NCI-H2107 treated with DMSO at 0.1 percent for 48 hours (cell line): ENCODE results near the gene ACACB.

Source experiments
- DNase-seq: peaks from one replicate; lab custom pipeline; 2025; ENCODE audit not compliant: unreplicated experiment; lab: John Stamatoyannopoulos, UW

ACACB gene

DNA sequence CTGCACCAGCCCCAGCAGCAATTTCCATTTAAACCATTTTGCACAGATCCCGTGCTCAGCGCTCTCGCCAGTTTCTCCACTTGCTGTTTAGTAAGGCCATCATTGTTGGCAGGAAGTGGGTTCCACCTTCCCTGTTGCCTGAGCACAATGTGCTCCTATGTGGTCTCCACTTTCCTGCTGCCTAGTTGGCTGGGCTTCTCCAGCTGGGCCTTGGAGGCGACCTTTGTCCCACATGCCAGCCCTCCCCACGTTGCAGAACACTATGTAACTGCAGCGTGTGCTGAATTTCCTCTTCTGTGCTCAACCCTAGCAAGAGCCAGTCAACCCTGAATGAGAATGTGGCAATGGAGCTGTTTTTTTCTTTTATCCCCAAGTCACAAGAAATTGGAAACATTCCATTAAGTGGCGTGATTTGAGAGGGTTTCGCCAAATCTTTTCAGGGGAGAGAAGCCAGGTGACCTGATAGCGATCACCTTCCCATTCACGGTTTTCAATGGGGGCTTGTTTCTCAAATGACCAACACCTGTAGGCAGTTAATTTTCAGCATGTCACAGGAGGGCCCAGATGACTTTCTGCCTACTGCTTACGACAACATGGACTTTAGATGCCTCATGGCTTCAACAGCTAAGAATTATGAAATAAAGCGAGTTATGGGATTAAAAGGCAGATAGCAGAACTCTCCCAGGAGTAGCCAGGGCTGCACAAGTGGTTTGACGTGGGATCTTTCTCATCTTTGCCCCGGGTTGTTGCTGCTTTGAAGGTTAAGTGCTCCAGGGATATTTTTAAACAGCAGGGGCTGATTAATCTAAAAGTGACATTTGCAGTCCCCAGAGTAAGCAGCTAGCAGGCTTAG lies at the start of gene ACACB:
TSS of gene ACACB (plus strand) at position 830 of the 853 bp plus-strand sequence. CDS start 22,819 bp downstream, outside the sequence.
- no peak for DNase-seq

DNA sequence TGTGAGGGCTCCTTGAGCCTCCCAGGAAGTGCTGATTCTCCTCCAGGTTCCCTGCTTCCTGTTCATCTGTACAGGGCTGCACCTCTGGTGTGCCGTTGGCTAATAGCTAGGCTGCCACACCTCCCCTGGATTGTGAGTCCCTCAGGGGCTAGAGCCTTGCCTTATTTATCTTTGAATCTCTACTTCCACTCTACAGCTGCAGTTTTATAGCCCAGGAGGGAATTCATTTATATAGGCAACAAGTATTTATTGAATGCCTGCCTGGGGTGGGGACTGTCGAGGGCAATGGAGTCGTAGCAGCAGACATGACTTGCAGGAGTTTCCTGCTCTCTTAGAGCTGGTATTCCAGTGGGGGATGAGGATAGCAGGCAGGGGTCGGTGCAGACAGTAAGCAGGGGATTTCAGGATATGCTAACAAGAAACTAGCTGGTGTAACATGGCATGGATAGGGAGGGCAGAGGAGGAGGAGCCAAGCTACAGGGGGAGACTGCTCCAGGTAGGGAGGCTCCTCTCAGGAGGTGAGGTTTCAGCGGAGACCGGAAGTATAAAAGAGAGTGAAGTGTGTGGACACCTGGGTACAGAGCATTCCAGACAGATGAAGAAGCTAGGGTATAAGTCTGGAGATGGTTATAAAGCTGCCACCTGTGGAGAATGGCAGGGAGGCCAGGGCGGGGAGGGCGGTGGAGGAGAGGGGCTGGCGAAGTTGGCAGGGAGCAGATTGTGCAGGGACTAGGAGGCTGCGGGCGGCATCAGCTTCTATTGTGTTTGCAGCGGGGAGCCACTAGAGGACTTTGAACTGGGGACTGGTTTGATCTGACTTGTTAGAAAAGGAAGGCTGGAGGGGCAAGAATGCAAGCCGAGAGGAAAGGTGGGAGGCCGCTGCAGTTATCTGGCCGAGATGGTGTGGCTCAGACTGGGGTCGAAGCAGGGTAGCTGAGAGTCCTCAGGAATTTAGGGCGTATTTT lies 46.8 kb upstream of the ACACB start:
- peak; percentile 87 for DNase-seq

DNA sequence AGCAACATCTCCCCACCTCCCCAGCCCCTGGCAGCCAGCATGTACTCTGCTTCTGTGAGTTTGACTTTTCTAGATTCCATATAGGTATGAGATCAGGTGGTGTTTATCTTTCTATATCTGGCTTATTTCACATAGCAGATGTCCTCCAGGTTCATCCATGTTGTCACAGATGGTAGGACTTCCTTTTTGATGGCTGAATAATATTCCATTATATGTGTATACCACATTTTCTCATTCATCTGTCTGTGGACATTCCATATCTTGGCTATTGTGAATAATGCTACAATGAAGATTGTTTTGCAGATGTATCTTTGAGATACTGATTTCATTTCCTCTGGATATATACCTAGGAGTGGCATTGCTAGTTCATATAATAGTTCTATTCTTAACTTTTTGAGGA lies 41.5 kb upstream of the ACACB start:
- no peak for DNase-seq

DNA sequence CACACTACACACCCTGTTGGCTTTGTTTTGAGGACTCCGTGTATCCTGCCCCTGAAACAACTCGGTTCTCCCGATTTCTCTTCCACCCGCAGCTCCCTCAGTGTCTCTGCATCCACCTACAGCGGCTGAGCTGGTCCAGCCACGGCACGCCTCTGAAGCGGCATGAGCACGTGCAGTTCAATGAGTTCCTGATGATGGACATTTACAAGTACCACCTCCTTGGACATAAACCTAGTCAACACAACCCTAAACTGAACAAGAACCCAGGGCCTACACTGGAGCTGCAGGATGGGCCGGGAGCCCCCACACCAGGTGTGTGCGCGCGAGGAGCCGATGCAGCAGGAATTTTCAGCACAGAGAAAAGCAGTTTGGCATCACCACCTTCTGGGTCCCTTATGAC lies 33.6 kb upstream of the ACACB start:
- DNase-seq, result no peak

DNA sequence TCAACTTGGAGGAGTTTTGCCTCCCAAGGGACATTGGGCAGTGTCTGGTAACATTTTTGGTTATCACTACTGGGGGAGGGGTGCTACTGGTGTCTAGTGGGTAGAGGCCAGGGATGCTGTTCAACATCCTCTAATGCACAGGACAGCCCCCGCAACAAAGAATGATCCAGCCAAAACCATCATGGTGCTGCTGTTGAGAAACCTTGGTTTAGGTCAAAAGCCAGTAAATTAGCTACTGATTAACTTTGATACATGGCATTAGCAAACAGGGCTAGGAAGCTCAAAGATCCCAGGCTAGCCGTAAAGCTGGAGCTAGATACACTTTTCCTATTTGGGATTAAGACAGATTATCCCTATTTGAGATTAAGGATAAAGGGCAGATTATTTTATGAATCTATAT lies 32.0 kb upstream of the ACACB start:
- DNase-seq, result no peak

DNA sequence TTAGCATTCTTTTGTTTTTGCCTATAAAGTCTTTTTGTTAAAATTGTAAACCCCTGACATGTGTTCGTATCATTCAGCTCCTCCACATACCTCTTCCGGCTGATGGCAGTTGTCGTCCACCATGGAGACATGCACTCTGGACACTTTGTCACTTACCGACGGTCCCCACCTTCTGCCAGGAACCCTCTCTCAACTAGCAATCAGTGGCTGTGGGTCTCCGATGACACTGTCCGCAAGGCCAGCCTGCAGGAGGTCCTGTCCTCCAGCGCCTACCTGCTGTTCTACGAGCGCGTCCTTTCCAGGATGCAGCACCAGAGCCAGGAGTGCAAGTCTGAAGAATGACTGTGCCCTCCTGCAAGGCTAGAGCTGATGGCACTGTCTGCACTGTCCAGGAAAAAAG lies 30.8 kb upstream of the ACACB start:
- DNase-seq, result no peak

DNA sequence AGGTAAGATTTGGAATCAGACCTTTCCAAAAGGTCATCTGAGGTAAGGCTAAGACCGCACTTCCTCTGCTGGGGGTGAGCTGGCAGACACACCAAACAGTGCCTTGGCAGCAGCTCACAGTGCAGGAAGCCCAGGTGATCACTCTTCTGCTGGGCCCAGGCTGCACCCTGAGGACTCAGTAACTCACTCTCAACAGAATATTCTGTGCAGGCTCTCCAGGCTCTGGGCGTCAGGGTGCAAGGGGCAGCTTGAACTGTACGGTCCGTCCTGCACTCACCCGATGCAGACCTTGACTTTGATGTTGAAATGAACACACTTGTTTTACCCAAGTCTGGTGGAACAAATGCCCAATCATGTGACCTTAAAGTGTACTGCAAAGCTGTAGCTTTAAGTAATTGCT lies 29.1 kb upstream of the ACACB start:
- DNase-seq, result no peak

DNA sequence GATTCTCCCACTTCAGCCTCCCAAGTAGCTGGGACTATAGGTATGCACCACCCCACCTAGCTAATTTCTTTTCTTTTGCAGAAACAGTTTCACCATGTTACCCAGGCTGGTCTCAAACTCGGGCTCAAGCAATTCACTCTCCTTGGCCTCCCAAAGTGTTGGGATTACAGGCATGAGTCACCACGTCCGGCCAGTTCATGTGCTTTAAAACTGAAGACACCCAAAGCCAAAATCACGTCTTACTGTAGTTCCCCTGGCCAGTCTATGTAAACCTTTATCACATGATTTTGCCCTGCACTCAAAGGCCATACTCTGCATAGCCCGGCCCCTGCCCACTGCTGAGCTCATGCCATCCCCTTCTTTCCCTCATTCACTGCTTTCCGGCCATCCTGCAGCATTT lies 27.6 kb upstream of the ACACB start:
- no peak for DNase-seq

DNA sequence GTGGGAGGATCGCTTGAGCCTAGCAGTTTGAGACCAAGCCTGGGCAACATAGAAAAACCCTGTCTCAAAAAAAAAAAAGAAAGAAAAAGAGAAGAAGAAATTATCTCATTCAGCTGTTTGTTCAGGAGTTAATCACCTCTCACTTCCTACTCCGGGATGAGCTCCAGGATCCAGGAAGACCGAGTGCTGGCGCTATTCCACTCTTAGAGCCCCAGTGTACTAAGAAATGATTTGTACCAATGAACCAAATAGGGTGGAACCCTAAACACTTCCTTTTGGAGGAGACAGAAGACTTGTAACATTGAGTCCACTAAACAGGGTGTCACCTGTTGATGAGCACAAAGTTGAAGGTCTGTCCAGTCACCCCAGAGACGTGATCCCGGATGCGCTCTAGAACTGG lies 26.7 kb upstream of the ACACB start:
- DNase-seq, result no peak

DNA sequence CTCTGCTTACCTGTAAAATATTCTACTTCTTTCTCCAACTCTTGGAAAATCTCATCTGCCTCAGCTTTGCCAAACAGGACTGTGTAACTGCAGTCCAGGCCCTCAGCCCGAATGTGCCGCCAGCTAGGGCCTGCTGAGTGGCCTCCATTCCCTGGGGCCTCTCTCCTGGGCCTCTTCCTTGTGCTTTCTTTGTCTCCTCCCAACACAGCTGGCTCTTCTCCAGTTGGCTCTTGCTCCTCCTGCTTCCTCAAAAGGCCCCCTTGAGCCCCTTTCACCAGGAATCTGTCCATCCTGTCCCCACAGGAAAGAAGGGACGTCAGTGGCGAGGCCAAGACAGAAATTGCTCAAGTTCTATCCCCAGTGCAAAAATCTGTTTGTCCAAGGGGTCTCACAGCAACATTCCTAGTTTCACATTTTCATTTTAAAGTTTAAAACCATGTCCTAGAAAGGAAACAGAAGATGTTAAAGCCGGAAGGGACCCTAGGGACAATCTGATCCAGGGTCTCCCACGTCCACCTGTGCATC lies 23.8 kb upstream of the ACACB start:
- no peak for DNase-seq

DNA sequence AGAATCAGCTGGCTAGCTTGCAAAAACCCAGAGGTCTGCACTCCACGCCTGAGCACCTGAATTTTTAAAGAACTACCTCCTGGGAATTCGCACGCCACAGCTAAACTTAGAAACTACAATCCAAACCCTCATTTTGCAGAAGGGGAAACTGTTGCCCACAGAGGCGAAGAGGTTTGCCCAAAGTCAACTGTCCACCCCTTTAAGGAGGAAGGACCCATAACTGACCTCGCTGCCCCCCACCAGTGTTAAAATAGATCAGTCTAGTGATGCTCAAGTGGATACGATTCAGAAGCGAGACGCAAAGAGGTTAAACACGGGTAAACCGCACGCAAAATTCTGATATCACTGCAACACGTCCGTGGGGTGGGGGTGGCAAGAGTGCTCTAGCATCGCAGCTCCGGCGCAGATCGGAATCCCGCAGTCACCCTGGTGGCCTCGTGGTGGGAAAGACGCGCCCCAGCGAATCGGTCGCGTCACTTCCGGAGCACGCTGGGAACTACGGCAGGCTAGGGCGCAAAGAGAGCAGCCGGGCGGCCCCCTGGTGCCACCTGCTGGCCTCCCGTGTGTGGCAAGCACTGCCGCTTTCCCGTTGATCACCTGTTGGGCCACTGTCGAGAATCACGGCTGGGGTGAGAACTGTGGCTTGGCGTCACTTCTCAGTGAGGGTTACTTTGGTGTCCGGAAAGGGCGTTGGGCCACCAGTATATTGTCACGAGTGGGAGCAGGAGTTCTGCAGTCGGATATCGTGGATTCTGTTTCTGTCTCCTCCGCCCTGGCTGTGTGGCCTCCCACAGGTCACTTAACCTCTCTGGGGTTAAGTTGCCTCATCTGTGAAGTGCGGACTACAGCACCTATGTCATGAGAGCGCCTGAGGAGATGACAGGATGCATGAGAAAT lies 23.1 kb upstream of the ACACB start, which contains the start of gene ALKBH2:
TSS of gene ALKBH2 (minus strand) at position 451 of the 897 bp plus-strand sequence. CDS start 686 bp downstream, outside the sequence.
- DNase-seq, result peak; percentile 80

DNA sequence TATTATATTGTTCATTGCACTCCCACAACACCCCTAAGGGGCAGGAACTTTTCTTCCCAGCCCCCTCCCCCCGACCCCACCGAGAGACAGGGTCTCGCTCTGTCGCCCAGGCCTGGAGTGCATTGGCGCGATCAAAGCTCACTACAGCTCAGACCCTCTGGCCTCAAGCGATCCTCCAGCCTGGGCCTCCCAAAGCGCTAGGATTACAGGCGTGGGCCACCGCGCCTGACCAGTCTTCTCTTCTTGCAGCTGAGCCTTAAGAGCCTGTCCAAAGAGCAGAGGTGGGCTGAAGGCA lies 19.3 kb upstream of the ACACB start:
- no peak for DNase-seq

DNA sequence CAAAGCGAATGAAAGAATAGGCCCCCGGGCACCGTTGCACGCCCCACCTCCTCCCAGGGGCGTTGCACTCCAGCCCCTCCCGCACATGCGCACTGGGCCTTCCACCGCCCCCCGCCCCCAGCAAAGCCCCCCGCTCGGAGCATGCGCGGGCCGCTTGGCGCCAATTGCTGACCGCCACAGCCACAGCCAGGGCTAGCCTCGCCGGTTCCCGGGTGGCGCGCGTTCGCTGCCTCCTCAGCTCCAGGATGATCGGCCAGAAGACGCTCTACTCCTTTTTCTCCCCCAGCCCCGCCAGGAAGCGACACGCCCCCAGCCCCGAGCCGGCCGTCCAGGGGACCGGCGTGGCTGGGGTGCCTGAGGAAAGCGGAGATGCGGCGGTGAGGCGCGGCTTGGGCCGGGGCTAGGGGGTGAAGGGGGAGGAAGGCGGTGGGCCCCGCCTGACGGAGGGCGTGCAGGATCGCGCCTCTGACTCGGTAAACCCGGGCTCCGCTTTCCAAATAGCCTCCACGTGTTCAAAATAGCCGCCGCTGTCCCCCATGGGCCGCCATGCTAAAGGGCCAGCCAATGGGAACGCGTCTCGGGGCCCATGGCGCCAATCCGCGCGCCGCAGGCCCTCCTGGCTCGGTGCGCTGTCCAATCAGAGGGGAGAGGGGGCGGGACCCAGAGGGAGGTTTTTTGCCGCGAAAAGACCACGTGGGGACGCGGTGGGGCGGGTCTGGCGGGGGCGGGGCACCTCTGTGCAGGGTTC lies 18.8 kb upstream of the ACACB start, which contains the start of gene UNG:
TSS of gene UNG (plus strand) at position 163 of the 748 bp plus-strand sequence. CDS start at position 246, 83 bp downstream.
- DNase-seq, result peak; percentile 82

DNA sequence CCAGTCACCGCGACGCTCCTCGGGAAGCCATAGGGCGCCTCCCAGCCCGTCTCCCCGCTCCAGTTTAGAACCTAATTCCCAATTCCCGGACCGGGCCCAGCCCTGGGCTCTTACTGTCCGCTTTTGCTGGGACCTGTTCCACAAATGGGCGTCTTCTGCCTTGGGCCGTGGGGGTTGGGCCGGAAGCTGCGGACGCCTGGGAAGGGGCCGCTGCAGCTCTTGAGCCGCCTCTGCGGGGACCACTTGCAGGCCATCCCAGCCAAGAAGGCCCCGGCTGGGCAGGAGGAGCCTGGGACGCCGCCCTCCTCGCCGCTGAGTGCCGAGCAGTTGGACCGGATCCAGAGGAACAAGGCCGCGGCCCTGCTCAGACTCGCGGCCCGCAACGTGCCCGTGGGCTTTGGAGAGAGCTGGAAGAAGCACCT lies 18.2 kb upstream of the ACACB start:
- no peak for DNase-seq

DNA sequence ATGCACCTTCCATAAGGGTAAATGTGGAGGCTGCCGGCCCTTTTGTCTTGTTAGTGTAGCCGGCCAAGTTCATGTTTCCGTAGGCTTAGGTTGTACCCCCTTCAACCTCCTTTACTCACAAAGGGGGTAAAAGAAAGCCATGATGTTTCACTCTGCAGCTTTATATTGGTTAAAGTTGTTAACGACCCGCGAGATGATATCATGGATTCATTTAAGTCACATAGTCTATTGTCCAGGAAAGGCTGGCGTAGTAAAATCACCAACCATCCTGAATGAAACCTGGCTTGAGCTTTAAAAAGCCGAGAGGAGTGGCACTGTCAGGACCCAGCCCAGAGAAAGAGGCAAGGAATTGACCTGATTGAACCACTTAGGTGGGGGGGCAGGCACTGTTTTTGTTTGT lies 17.7 kb upstream of the ACACB start:
- DNase-seq, result no peak

DNA sequence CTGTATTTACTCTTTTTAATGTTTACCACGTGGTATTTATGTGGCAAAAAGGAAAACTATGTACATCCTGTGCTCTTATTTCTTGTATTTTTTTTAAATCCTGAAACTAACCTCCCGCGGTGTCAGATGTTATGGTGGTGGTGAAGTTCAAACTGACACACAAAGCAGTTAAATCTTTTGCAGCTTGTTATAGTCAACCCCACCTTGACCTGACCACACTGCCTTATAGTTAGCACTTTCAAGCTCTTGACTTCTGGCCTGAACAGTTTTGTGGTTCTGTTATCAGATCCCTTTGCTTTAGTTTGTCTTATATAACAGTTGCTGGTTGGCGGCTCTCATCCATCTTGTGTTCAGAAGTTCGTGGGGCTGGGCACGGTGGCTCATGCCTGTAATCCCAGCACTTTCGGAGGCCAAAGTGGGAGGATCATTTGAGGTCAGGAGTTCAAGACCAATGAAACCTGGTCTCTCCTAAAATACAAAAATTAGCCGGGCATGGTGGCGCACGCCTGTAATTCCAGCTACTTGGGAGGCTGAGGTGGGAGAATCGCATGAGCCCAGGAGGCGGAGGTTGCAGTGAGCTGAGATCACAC lies 16.9 kb upstream of the ACACB start:
- DNase-seq, result no peak

DNA sequence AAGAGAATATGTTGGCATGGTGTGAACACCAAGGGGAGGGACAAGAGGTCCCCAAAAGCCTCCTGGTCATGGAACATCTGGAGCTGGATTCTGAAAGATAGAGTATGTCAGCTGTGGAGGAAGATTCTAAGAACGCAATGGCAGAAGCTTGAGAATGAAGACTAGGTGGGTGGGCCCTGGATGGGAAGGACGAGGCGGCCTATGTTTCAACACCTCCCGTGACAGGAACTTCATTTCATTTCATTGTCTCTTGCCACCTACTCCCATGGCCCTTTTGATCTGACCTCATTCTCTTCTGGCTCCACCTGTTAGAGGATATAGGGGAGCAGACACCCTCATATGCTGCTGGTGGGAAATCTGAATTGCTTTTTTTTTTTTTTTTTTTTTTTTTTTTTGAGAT lies 15.6 kb upstream of the ACACB start:
- DNase-seq, result no peak

DNA sequence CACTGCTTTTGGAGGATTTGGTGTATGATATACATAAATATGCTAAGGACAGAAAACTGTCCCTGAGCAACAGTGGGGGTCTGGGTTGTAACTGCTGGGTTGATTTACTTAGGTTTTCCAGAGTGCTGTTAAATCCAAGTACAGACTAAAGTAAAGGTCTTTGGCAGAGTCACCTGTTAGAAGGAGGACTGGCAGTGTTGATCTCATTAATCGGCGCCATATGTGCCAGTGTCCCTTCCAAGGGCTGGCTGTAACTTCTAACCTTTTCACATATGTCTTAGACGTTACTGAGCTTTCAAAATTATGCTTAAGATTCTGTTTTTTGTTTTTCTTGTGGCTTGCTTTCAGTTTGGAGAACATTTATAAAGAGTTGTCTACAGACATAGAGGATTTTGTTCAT lies 13.9 kb upstream of the ACACB start:
- no peak for DNase-seq

DNA sequence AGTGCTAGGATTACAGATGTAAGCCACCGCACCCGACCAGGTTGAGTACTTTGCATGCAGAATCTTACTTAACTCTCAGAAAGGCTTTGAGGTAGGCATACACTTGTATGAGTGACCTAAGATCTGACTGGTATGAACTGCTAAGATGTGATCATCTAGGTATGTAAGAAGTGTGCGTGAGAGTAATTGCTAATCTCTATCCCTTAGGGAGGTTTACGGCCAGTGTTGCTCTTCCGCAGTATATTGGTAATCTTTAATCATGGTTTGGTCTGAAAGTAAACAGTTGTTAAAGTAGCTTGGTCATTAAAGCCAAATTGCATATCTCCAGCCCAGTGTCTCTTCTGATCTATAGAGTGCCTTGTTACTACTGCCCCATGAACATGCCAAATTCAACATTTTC lies 11.2 kb upstream of the ACACB start:
- no peak for DNase-seq
